HG02588 (cell line): Measurements from ENCODE around the gene MCU.
"Not testable (repeated sequence)": the region's sequence is repeated elsewhere in the genome, so short reads cannot be mapped to it uniquely, and the experiment has no call there.

ENCODE experiments used
- ATAC-seq: cut with Tn5 transposase; IDR thresholded peaks from one replicate; pipeline ENCODE4 v1.9.1; 2021; ENCODE audit warnings: mild to moderate bottlenecking, moderate library complexity; ENCODE audit not compliant: unreplicated experiment

The MCU gene

GRCh38 chr10:72729528-72729927 is 37.6 kb downstream of the MCU start:
- no peak for ATAC-seq

- ATAC-seq = no peak
These were observed 38.5 kb downstream of the MCU start for GRCh38 chr10:72730479-72730878.

- no peak for ATAC-seq
These were observed 40.0 kb downstream of the MCU start for GRCh38 chr10:72731916-72732419.

GRCh38 chr10:72732521-72732920 is 40.6 kb downstream of the MCU start:
- no peak for ATAC-seq

- ATAC-seq = no peak
These were observed 42.0 kb downstream of the MCU start for GRCh38 chr10:72733989-72734388.

- no peak for ATAC-seq
These were observed 43.5 kb downstream of the MCU start for GRCh38 chr10:72735288-72735936.

GRCh38 chr10:72736176-72736827 is 44.4 kb downstream of the MCU start:
- ATAC-seq = no peak

- no peak for ATAC-seq
These were observed 44.9 kb downstream of the MCU start for GRCh38 chr10:72736828-72737220.

GRCh38 chr10:72737357-72737756 is 45.4 kb downstream of the MCU start:
- not testable (repeated sequence) for ATAC-seq

GRCh38 chr10:72738486-72738885 is 46.5 kb downstream of the MCU start:
- ATAC-seq = no peak

- ATAC-seq = no peak
These were observed 48.6 kb downstream of the MCU start for GRCh38 chr10:72740528-72740927.

- no peak for ATAC-seq
These were observed 50.1 kb downstream of the MCU start for GRCh38 chr10:72742092-72742491.

GRCh38 chr10:72742797-72743196 is 50.9 kb downstream of the MCU start:
- ATAC-seq = no peak

- ATAC-seq = no peak
These were observed 52.6 kb downstream of the MCU start for GRCh38 chr10:72744566-72744965.

GRCh38 chr10:72746426-72747363 is 54.8 kb downstream of the MCU start:
- ATAC-seq = no peak

- no peak for ATAC-seq
These were observed 55.6 kb downstream of the MCU start for GRCh38 chr10:72747521-72747920.

- no peak for ATAC-seq
These were observed 61.9 kb downstream of the MCU start for GRCh38 chr10:72753760-72754231.

- ATAC-seq = no peak
These were observed 62.5 kb downstream of the MCU start for GRCh38 chr10:72754275-72755032.

GRCh38 chr10:72756674-72757385 is 64.9 kb downstream of the MCU start:
- ATAC-seq = no peak

GRCh38 chr10:72757732-72758131 is 65.8 kb downstream of the MCU start:
- no peak for ATAC-seq
